Measurements from ENCODE around the gene C3orf33.
"Not testable (repeated sequence)": the region's sequence is repeated elsewhere in the genome, so short reads cannot be mapped to it uniquely, and the experiment has no call there.

The C3orf33 gene

GRCh38 chr3:155805802-155806618, at the start of gene C3orf33:
C3orf33 (minus strand) TSS chr3:155806278; CDS start chr3:155806252, 26 bp downstream.
- peak; percentile 88 for DNase-seq (ENCODE audit: low spot score)

GRCh38 chr3:155854141-155854940, 48.3 kb upstream of the C3orf33 start, which contains the start of gene SLC33A1:
SLC33A1 (minus strand) TSS chr3:155854427; CDS start chr3:155853997, 430 bp downstream.
- peak; percentile 97 for DNase-seq (ENCODE audit: low spot score)

- peak; percentile 23 for DNase-seq (ENCODE audit: low spot score)
Measured at GRCh38 chr3:155853214-155854140, 47.4 kb upstream of the C3orf33 start.

DNA sequence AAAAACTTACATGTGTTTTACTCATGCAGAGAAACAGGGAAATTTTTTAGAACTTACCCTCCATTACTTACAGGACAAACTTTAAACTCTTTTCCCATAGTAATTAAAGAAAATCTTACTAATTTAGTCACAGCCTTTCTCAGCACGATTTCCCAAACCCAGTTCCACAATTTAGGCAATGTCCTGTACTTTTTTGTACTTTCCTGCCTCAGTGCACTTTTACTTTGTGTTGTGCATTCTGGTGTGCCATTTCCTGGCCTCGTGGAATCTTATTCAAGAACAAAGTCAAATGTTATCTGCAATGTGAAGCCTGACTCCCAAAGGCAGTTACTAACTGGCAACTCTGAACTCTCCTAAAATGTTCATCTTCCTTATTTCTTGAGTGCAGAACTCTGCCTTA, 46.3 kb upstream of the C3orf33 start:
- no peak for DNase-seq (ENCODE audit: low spot score)

- DNase-seq (ENCODE audit: low spot score) = not testable (repeated sequence)
Measured at GRCh38 chr3:155849404-155849803, 43.3 kb upstream of the C3orf33 start.

DNA sequence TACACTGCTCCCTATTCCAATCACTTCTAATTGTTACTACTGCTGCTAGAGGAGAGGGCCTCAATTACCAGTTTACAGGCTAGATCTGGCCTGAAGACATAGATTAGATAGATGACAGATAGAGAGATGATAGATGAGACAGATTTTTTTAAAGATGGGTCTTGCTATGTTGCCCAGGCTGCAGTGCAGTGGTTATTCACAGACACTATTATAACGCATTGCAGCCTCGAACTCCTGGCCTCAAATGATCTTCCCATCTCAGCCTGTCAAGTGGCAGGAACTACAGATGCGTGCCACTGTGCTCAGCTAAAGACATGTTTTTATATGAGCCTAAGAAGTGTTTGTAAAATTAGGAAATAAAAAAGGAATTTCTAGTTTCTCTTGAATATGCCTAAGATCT, 41.9 kb upstream of the C3orf33 start:
- DNase-seq (ENCODE audit: low spot score) = no peak

GRCh38 chr3:155846119-155846518, 40.0 kb upstream of the C3orf33 start:
- no peak for DNase-seq (ENCODE audit: low spot score)

DNA sequence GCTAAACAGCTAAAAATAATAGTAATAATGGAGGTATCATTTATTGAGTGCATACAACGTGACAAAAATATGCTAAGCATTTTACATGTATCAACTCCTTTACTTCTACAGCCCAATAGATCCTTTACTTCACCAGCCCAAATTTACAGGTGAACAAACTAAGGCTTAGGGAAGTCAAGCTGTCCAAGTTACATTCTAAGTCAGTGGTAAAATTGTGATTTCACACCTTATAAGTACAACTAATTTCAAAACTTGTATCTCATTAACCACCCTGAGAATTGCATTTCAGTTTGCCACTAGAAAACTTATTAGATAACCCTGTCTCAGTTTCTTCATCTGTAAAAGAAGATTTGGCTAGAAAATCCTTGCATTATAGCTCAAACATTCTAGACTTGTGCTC, 37.5 kb upstream of the C3orf33 start:
- no peak for DNase-seq (ENCODE audit: low spot score)

GRCh38 chr3:155835341-155836071, 29.4 kb upstream of the C3orf33 start:
- DNase-seq (ENCODE audit: low spot score) = no peak

DNA sequence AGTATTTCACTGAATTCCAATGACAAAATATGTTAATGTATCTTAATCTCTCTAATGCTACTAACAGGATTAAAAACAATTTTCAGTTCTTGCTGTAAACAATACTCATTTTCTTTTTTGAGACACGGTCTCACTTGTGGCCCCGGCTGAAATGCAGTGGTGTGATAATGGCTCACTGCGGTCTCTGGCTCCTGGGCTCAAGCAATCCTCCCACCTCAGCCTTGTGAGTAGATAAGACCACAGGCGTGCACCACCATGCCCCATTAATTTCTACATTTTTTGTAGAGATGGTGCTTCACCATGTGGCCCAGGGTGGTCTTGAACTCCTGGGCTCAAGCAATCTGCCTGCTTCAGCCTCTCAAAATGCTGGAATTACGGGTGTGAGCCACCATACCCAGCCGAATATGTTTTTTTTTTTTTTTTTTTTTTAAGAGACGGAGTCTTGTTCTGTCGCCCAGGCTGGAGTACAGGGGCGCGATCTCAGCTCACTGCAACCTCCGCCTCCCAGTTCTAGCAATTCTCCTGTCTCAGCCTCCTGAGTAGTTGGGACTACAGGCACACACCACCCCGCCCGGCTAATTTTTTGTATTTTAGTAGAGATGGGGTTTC, 22.5 kb upstream of the C3orf33 start:
- DNase-seq (ENCODE audit: low spot score) = not testable (repeated sequence)

DNA sequence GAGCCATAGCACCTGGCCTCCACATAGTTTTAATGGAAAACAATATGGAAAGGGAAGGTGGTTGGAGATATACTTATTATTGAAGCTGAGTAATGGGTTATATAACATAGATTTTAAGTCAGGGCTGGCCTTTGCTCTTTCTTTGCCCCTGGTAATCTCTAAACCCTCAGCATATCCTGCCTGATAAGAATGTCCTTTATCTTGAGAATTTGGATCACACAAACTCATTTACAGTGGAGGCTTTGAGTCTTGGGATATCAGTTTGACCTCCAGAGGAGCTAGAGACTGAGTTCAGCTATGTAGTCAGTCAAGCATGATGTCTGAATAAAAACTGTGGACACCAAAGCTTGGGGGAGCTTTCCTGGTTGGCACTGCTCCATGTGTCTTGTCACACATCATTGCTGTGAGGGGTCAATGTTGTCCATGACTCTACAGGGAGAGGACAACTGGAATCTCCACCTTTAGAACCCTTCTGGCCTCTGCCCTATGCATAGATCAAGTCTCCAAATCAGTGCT, 9.0 kb upstream of the C3orf33 start:
- DNase-seq (ENCODE audit: low spot score) = no peak

DNA sequence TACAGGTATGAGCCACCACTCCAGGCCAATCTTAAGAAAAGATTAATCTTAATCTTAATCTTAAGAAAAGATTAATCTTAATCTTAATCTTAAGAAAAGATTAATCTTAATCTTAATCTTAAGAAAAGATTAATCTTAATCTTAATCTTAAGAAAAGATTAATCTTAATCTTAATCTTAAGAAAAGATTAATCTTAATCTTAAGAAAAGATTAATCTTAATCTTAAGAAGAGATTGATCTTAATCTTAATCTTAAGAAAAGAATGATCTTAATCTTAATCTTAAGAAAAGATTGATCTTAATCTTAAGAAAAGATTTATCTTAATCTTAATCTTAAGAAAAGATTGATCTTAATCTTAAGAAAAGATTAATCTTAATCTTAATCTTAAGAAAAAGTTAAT, 7.1 kb upstream of the C3orf33 start:
- DNase-seq (ENCODE audit: low spot score) = not testable (repeated sequence)

- no peak for DNase-seq (ENCODE audit: low spot score)
Measured at GRCh38 chr3:155809181-155809580, 3.1 kb upstream of the C3orf33 start.

- no peak for DNase-seq (ENCODE audit: low spot score)
Measured at GRCh38 chr3:155807823-155808222, 1.7 kb upstream of the C3orf33 start.

DNA sequence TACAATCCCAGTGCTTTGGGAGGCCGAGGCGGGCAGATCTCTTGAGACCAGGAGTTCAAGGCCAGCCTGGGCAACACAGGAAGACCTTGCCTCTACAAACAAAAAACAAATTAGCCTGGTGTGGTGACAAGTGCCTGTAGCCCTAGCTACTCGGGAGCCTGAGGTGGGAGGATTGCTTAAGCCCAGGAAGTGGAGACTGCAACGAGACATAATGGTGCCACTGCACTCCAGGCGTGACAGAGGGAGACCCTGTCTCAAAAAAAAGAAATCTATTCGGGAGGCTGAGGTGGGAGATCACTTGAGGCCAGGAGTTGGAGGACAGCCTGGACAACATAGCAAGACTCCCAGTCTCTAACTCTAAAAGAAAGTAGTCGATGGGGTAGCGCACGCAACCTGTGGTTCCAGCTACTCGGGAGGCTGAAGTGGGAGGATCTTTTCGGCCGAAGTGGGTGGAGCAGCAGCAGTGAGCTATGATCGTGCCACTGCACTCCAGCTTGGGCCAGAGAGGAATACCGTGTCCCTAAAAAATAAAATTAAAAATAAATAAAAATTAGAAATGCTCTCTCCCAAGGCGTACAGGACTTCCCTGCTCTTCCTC, 775 bp downstream of the C3orf33 start:
- no peak for DNase-seq (ENCODE audit: low spot score)

- no peak for DNase-seq (ENCODE audit: low spot score)
Measured at GRCh38 chr3:155804323-155804722, 1.8 kb downstream of the C3orf33 start.

GRCh38 chr3:155792532-155792931, 13.5 kb downstream of the C3orf33 start:
- DNase-seq (ENCODE audit: low spot score) = no peak

DNA sequence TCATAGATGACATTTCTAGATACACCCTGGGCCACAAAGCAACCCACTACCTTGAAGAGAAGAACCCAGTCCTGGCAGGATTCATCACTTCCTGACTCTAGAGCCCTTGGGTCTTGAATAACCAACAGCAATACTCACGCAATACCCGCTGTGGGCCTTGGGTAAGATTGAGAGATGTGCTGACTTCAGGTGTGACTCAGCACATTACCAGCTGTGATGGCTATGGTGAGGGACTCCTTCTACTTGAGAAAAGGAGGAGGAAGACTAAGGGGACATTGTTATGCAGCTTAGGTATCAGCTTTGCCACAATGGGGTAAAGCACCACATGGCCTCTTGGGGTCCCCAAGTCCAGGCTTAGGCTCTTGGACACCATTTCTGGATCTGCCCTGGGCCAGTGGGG, 14.9 kb downstream of the C3orf33 start:
- DNase-seq (ENCODE audit: low spot score) = no peak

- no peak for DNase-seq (ENCODE audit: low spot score)
Measured at GRCh38 chr3:155790272-155790925, 15.7 kb downstream of the C3orf33 start.

Measured in AG08396 (cell line).